ENCODE measurements around the gene ASB13. TPM values are rescaled to one million over a fixed set of nuclear protein-coding genes. Genes with fewer than 3 reads are reported as not detected.

Gene ASB13
- total RNA-seq, 1 experiment from 2014 or later = 13.8 TPM

- Mint-ChIP-seq H3K36me3 (ENCODE audit: insufficient read depth in 1 of 3, low read depth in 3 of 3) (no peaks in the 10 kb centered on the region; a peak in 1 of 7 replicates), H3K4me3 (peak overlapping the region in 1 of 2 experiments; percentile 66; a peak in 3 of 5 replicates)
- no peak overlapping the region for H3K56ac ChIP-seq (ENCODE audit: insufficient read length, low read depth, low read length)
Observed at GRCh38 chr10:5663692-5664427, 2.5 kb downstream of the ASB13 start.

More at GRCh38 chr10:5663692-5664427, 2.5 kb downstream of the ASB13 start:
- H2BK5ac ChIP-seq (ENCODE audit: insufficient read length, low read length) = no peak overlapping the region
- no peaks in the 10 kb centered on the region for H3K79me2 ChIP-seq (ENCODE audit: insufficient read depth, low read length)
- H3K79me1 ChIP-seq (ENCODE audit: insufficient read depth, low read depth, low read length, poor library complexity, severe bottlenecking) = no peaks in the 10 kb centered on the region
- peaks cover 10% of the 10 kb centered on the region; the same call in 1 of the 2 replicates for H3K4me1 ChIP-seq (ENCODE audit: insufficient read depth, low read length)
- H2BK12ac ChIP-seq (ENCODE audit: insufficient read length, low read depth, low read length) = no peak overlapping the region
- WGBS (ENCODE audit: extremely low coverage, insufficient read length, low lambda C conversion rate) = no CpG with 5 or more reads among the region's 12 CpGs
- Mint-ChIP-seq H3K9me3 (no peaks in the 10 kb centered on the region), H3K27me3 (ENCODE audit: low read depth) (peaks cover 7% of the 10 kb centered on the region), H3K27ac (peak overlapping the region in 2 of 3 experiments; percentile 20 to 53; a peak in 4 of 7 replicates), H3K4me1 (peaks cover 43 to 56% of the 10 kb centered on the region in 2 experiments)
- H2BK120ac ChIP-seq (ENCODE audit: low read depth, low read length, poor library complexity, severe bottlenecking) = no peak overlapping the region
- no peak overlapping the region for H2AK5ac ChIP-seq (ENCODE audit: insufficient read length, low read length)
- no peak overlapping the region for H3K18ac ChIP-seq (ENCODE audit: insufficient read length, low read depth, low read length)
- DNase-seq = peak; percentile 52
- H4K91ac ChIP-seq (ENCODE audit: insufficient read length, low read depth, low read length) = no peak overlapping the region
- no peak overlapping the region for H2BK15ac ChIP-seq (ENCODE audit: low read depth, low read length)
- H2AFZ ChIP-seq (ENCODE audit: low read length) = no peak overlapping the region
- no peak overlapping the region for H2BK20ac ChIP-seq (ENCODE audit: low read depth, low read length, poor library complexity, severe bottlenecking)
- peak; percentile 30; the same call in 1 of the 3 replicates for TF ChIP-seq CTCF (conservative IDR thresholded peaks at IDR 0.05)
- no peaks in the 10 kb centered on the region for H3K27me3 ChIP-seq (ENCODE audit: insufficient read depth, low read length)
- H3K23ac ChIP-seq (ENCODE audit: insufficient read length, low read depth, low read length) = no peak overlapping the region
- no peaks in the 10 kb centered on the region for H3K9me3 ChIP-seq (ENCODE audit: control insufficient read depth, low read depth, low read length)
- no peak overlapping the region for H4K5ac ChIP-seq (ENCODE audit: insufficient read length, low read depth, low read length)
- H4K20me1 ChIP-seq (ENCODE audit: control insufficient read depth, insufficient read depth, insufficient read length) = peaks cover 3% of the 10 kb centered on the region
- no peak overlapping the region for H3T11ph ChIP-seq (ENCODE audit: low read length)
- no peak overlapping the region for H3K4me2 ChIP-seq (ENCODE audit: insufficient read depth, insufficient read length, low read length)
- peaks cover 4% of the 10 kb centered on the region for H3K23me2 ChIP-seq (ENCODE audit: insufficient read length, low read depth, low read length, poor library complexity, severe bottlenecking)
- no peak overlapping the region for H3K27ac ChIP-seq (ENCODE audit: insufficient read length, low read depth, low read length)
- H3K9ac ChIP-seq (ENCODE audit: extremely low read depth, insufficient read length, low read length) = no peak overlapping the region
- H4K8ac ChIP-seq (replicated peaks; ENCODE audit: insufficient read length, low read depth, low read length) = no peak overlapping the region
- no peak overlapping the region for H3K4ac ChIP-seq (ENCODE audit: low read depth, low read length)
- no peak overlapping the region for H3K14ac ChIP-seq (ENCODE audit: insufficient read depth, low read length)
